Mucosa of rectum (tissue), 2 donors: ENCODE measurements around the gene RAB11A.
"Not testable (repeated sequence)": the region's sequence is repeated elsewhere in the genome, so short reads cannot be mapped to it uniquely, and the experiment has no call there.

ENCODE experiments used
- H3K27ac ChIP-seq, 2 donors: one replicate each; pipeline ENCODE4 v1.7.0; 2013; ENCODE audit warnings: inconsistent platforms in 2 of 2, low read depth in 2 of 2, low read length in 2 of 2
- H3K27me3 ChIP-seq, 2 donors: one replicate each; pipeline ENCODE4 v1.7.0; 2013; ENCODE audit warnings: low read length in 2 of 2; ENCODE audit not compliant: control insufficient read depth in 2 of 2, insufficient read depth in 2 of 2
- H3K36me3 ChIP-seq, 2 donors: one replicate each; pipeline ENCODE4 v1.7.0; 2013; ENCODE audit warnings: low read length in 2 of 2; ENCODE audit not compliant: control insufficient read depth in 2 of 2, insufficient read depth in 2 of 2
- H3K4me1 ChIP-seq, 2 donors: one replicate each; pipeline ENCODE4 v1.7.0; 2013; ENCODE audit warnings: low read length in 2 of 2, mild to moderate bottlenecking in 1 of 2; ENCODE audit not compliant: control insufficient read depth in 2 of 2, insufficient read depth in 2 of 2
- H3K4me3 ChIP-seq, 2 donors: one replicate each; pipeline ENCODE4 v1.7.0; 2013; ENCODE audit warnings: low read length in 2 of 2
- H3K9ac ChIP-seq, 2 donors: one replicate each; pipeline ENCODE4 v1.7.0; 2013; ENCODE audit warnings: low read length in 2 of 2, low read depth in 1 of 2, mild to moderate bottlenecking in 1 of 2
- H3K9me3 ChIP-seq, 2 donors: one replicate each; pipeline ENCODE4 v1.7.0; 2013; ENCODE audit warnings: low read length in 2 of 2; ENCODE audit not compliant: control insufficient read depth in 2 of 2
- donor health status: healthy.
- donor health status: Normal muscosa, but diverticular disease.

Gene RAB11A

GRCh38 chr15:65868546-65869125 is 655 bp upstream of the RAB11A start:
- Histone ChIP-seq H3K4me3 (peak overlapping the region; percentile 91 to 99), H3K4me1 (peaks cover 5 to 8% of the 10 kb centered on the region in 2 donors), H3K27ac (peak overlapping the region; percentile 95 to 99), H3K36me3 (no peaks in the 10 kb centered on the region), H3K27me3 (no peaks in the 10 kb centered on the region), H3K9me3 (no peaks in the 10 kb centered on the region), H3K9ac (peak overlapping the region; percentile 97 to 99)

- H3K9ac ChIP-seq: peak overlapping the region; percentile 97 to 99
- H3K9me3 ChIP-seq: no peaks in the 10 kb centered on the region
- H3K27me3 ChIP-seq: no peaks in the 10 kb centered on the region
- H3K4me3 ChIP-seq: peak overlapping the region; percentile 91 to 99
- H3K27ac ChIP-seq: peak overlapping the region; percentile 95 to 99
- peaks cover 6 to 7% of the 10 kb centered on the region in 2 donors for H3K36me3 ChIP-seq
- H3K4me1 ChIP-seq: peaks cover 5 to 8% of the 10 kb centered on the region in 2 donors
Observed at GRCh38 chr15:65869954-65870871, 922 bp downstream of the RAB11A start.

- H3K27ac ChIP-seq: peak overlapping the region; percentile 95 to 99
- H3K9me3 ChIP-seq: no peaks in the 10 kb centered on the region
- peaks cover 5 to 8% of the 10 kb centered on the region in 2 donors for H3K4me1 ChIP-seq
- H3K9ac ChIP-seq: peak overlapping the region; percentile 97 to 99
- H3K36me3 ChIP-seq: peaks cover 10 to 12% of the 10 kb centered on the region in 2 donors
- peak overlapping the region; percentile 91 to 99 for H3K4me3 ChIP-seq
- no peaks in the 10 kb centered on the region for H3K27me3 ChIP-seq
Observed at GRCh38 chr15:65870889-65871533, 1.7 kb downstream of the RAB11A start.

GRCh38 chr15:65871886-65872285 is 2.6 kb downstream of the RAB11A start:
- not testable (repeated sequence) for H3K4me3 ChIP-seq, H3K27me3 ChIP-seq, H3K27ac ChIP-seq, H3K9me3 ChIP-seq, H3K9ac ChIP-seq, H3K4me1 ChIP-seq
- H3K36me3 ChIP-seq: peaks cover 12 to 14% of the 10 kb centered on the region in 2 donors

GRCh38 chr15:65872596-65872995 is 3.3 kb downstream of the RAB11A start:
- H3K36me3 ChIP-seq: peaks cover 19 to 21% of the 10 kb centered on the region in 2 donors
- not testable (repeated sequence) for H3K27me3 ChIP-seq, H3K4me1 ChIP-seq, H3K4me3 ChIP-seq, H3K27ac ChIP-seq, H3K9me3 ChIP-seq, H3K9ac ChIP-seq

- peaks cover 5 to 8% of the 10 kb centered on the region in 2 donors for H3K4me1 ChIP-seq
- no peaks in the 10 kb centered on the region for H3K9me3 ChIP-seq
- peaks cover 25 to 27% of the 10 kb centered on the region in 2 donors for H3K36me3 ChIP-seq
- no peak overlapping the region for H3K27ac ChIP-seq
- H3K27me3 ChIP-seq: no peaks in the 10 kb centered on the region
- no peak overlapping the region for H3K4me3 ChIP-seq
- H3K9ac ChIP-seq: no peak overlapping the region
Observed at GRCh38 chr15:65873256-65873655, 4.0 kb downstream of the RAB11A start.

GRCh38 chr15:65875458-65875857 is 6.2 kb downstream of the RAB11A start:
- H3K4me3 ChIP-seq: no peak overlapping the region
- H3K27me3 ChIP-seq: no peaks in the 10 kb centered on the region
- no peak overlapping the region for H3K9ac ChIP-seq
- peaks cover 38 to 41% of the 10 kb centered on the region in 2 donors for H3K36me3 ChIP-seq
- H3K9me3 ChIP-seq: no peaks in the 10 kb centered on the region
- no peak overlapping the region for H3K27ac ChIP-seq
- peaks cover 5 to 8% of the 10 kb centered on the region in 2 donors for H3K4me1 ChIP-seq

- H3K4me1 ChIP-seq: no peaks in the 10 kb centered on the region
- no peak overlapping the region for H3K9ac ChIP-seq
- H3K27ac ChIP-seq: no peak overlapping the region
- H3K4me3 ChIP-seq: no peak overlapping the region
- H3K36me3 ChIP-seq: peaks cover 41 to 44% of the 10 kb centered on the region in 2 donors
- H3K9me3 ChIP-seq: no peaks in the 10 kb centered on the region
- H3K27me3 ChIP-seq: no peaks in the 10 kb centered on the region
Observed at GRCh38 chr15:65877749-65878148, 8.5 kb downstream of the RAB11A start.

- peaks cover 40 to 48% of the 10 kb centered on the region in 2 donors for H3K36me3 ChIP-seq
- no peak overlapping the region for H3K4me3 ChIP-seq
Observed at GRCh38 chr15:65881766-65882434, 12.6 kb downstream of the RAB11A start.

More at GRCh38 chr15:65881766-65882434, 12.6 kb downstream of the RAB11A start:
- Histone ChIP-seq H3K27me3 (no peaks in the 10 kb centered on the region), H3K9ac (no peak overlapping the region), H3K9me3 (no peaks in the 10 kb centered on the region), H3K4me1 (no peaks in the 10 kb centered on the region), H3K27ac (no peak overlapping the region)
